ENCODE data around the gene PPP1R17.

GRCh38 chr7:31707089-31707488 lies 20.1 kb downstream of the PPP1R17 start:
- no peak for TF ChIP-seq CTCF (IDR thresholded peaks at IDR 0.05)
- no peak for TF ChIP-seq POLR2A (IDR thresholded peaks at IDR 0.05)

Data from Peyer's patch (tissue), 4 donors.